SK-N-MC (cell line): ENCODE data around the gene RPS6KA3.

Experiments used
- DNase-seq: peaks from one replicate; pipeline ENCODE4 v3.0.0-alpha.2; 2011; ENCODE audit warnings: low read depth, low spot score
- H3K27ac ChIP-seq: fragments of 200-600 bp; sonication (generic); 2 replicates; pipeline ENCODE4 v1.5.1; 2016; ENCODE audit warnings: mixed run types
- H3K36me3 ChIP-seq: fragments of 200-600 bp; sonication (generic); 2 replicates; pipeline ENCODE4 v1.6.1; 2017; ENCODE audit warnings: antibody characterized with exemption, low read length, mixed read lengths; ENCODE audit not compliant: insufficient read depth
- H3K4me3 ChIP-seq: fragments of 200-600 bp; sonication (generic); 2 replicates; pipeline ENCODE4 v1.5.1; 2016
- H3K9ac ChIP-seq: fragments of 200-600 bp; sonication (generic); 2 replicates; pipeline ENCODE4 v1.8.0; 2017; ENCODE audit warnings: mixed run types, mixed read lengths; ENCODE audit not compliant: insufficient read length
- H3K9me3 ChIP-seq: fragments of 200-600 bp; sonication (generic); 2 replicates; pipeline ENCODE4 v1.6.1; 2017; ENCODE audit warnings: low read depth, mild to moderate bottlenecking, antibody characterized with exemption, low read length, moderate library complexity, mixed read lengths
- EZH2 ChIP-seq: fragments of 200-600 bp; sonication (generic); IDR thresholded peaks from one replicate; pipeline ENCODE4 v1.6.1; 2017; ENCODE audit warnings: antibody characterized with exemption
- FOXP2 ChIP-seq: optimal IDR thresholded peaks from 2 replicates; pipeline ENCODE3; 2011; ENCODE audit warnings: mild to moderate bottlenecking, moderate library complexity; ENCODE audit not compliant: insufficient read depth; ENCODE audit errors: extremely low read length, control extremely low read depth
- POLR2AphosphoS5 ChIP-seq: IDR thresholded peaks from 2 replicates; pipeline ENCODE4 v1.6.1; 2012; ENCODE audit warnings: mild to moderate bottlenecking, low read depth, low read length, borderline replicate concordance

The RPS6KA3 gene

GRCh38 chrX:20218836-20219505, 47.7 kb downstream of the RPS6KA3 start:
- H3K4me3 ChIP-seq, result no peak overlapping the region
- H3K36me3 ChIP-seq, result no peaks in the 10 kb centered on the region
- DNase-seq, result no peak
- no peaks in the 10 kb centered on the region for H3K9me3 ChIP-seq
- H3K9ac ChIP-seq, result no peak overlapping the region
- no peak for TF ChIP-seq POLR2AphosphoS5
- TF ChIP-seq FOXP2, result no peak
- no peak for TF ChIP-seq EZH2
- no peak overlapping the region for H3K27ac ChIP-seq

DNA sequence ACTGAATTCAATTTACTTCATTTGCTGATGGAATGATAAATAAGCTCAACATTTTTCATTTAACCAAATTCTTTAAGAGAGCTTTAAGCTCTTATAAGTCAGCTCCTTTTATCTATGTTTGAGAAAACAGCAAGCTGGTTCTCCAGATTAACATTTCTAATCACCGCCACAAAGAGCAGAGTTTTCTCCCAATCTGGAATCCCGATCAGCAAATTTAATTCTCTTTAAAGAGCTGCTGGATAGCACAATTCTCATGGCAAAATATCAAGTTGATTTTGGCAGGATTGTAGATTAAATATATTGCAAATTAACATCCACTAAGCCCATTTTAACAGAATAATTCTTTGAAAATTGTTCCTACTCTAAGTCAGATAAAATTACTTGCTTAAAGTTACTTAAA, 48.8 kb downstream of the RPS6KA3 start:
- Histone ChIP-seq H3K4me3 (no peak overlapping the region), H3K9ac (no peak overlapping the region), H3K36me3 (no peaks in the 10 kb centered on the region), H3K9me3 (no peaks in the 10 kb centered on the region), H3K27ac (no peak overlapping the region; the same call in 1 of the 2 replicates)
- no peak for DNase-seq
- TF ChIP-seq FOXP2 (no peak), EZH2 (no peak), POLR2AphosphoS5 (no peak)

GRCh38 chrX:20217271-20217670, 49.4 kb downstream of the RPS6KA3 start:
- no peak overlapping the region; the same call in 1 of the 2 replicates for H3K27ac ChIP-seq
- peak overlapping the region; percentile 7; the same call in 1 of the 2 replicates for H3K4me3 ChIP-seq
- DNase-seq, result peak; percentile 58
- no peak for TF ChIP-seq EZH2
- TF ChIP-seq FOXP2, result no peak
- TF ChIP-seq POLR2AphosphoS5, result no peak
- H3K36me3 ChIP-seq, result no peaks in the 10 kb centered on the region
- no peaks in the 10 kb centered on the region for H3K9me3 ChIP-seq
- no peak overlapping the region for H3K9ac ChIP-seq

- TF ChIP-seq FOXP2 (no peak), EZH2 (no peak), POLR2AphosphoS5 (no peak)
- Histone ChIP-seq H3K4me3 (no peak overlapping the region), H3K27ac (no peak overlapping the region), H3K36me3 (no peaks in the 10 kb centered on the region), H3K9ac (no peak overlapping the region), H3K9me3 (no peaks in the 10 kb centered on the region)
- no peak for DNase-seq
Observed at GRCh38 chrX:20215565-20215964, 51.1 kb downstream of the RPS6KA3 start.

DNA sequence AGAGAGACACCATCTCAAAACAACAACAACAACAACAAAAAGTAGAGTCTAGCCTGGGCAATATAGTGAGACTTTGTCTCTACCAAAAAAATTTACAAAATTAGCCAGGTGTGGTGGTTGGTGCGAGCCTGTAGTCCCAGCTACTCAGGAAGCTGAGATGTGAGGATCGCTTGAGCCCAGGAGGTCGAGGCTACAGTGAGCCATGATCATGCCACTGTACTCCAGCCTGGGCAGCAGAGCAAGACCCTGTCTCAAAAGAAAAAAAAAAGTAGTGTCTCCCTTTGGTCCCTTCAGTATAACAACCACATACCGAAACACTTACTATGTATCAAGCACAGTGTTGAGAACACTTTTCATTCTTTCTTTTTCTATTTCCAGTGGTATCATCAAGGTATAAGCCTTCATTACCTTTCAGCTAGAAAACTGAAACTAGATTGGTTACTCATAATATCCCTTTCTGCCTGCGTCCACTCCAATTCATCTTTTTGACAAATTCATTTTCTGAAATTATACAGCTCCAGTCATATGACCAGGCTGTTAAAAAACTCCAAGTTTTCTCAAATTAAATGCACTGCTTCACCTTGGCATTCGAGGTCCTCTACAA, 54.1 kb downstream of the RPS6KA3 start:
- no peak for DNase-seq
- no peak overlapping the region for H3K4me3 ChIP-seq
- H3K9me3 ChIP-seq, result no peaks in the 10 kb centered on the region
- H3K36me3 ChIP-seq, result 0 out of 2 replicates have a peak, but pooled peaks cover 4% of the 10 kb centered on the region
- no peak for TF ChIP-seq FOXP2
- TF ChIP-seq EZH2, result no peak
- TF ChIP-seq POLR2AphosphoS5, result no peak
- H3K9ac ChIP-seq, result no peak overlapping the region
- H3K27ac ChIP-seq, result no peak overlapping the region

GRCh38 chrX:20211261-20211786, 55.4 kb downstream of the RPS6KA3 start:
- Histone ChIP-seq H3K4me3 (no peak overlapping the region), H3K9ac (no peak overlapping the region), H3K9me3 (no peaks in the 10 kb centered on the region), H3K36me3 (0 out of 2 replicates have a peak, but pooled peaks cover 4% of the 10 kb centered on the region), H3K27ac (no peak overlapping the region)
- TF ChIP-seq EZH2, result no peak
- TF ChIP-seq FOXP2, result no peak
- TF ChIP-seq POLR2AphosphoS5, result no peak
- no peak for DNase-seq

- no peak overlapping the region for H3K27ac ChIP-seq
- no peak overlapping the region for H3K4me3 ChIP-seq
- H3K9me3 ChIP-seq, result no peaks in the 10 kb centered on the region
- H3K36me3 ChIP-seq, result 0 out of 2 replicates have a peak, but pooled peaks cover 4% of the 10 kb centered on the region
- TF ChIP-seq EZH2 (no peak), FOXP2 (no peak), POLR2AphosphoS5 (no peak)
- no peak for DNase-seq
- H3K9ac ChIP-seq, result no peak overlapping the region
Observed at GRCh38 chrX:20205927-20206708, 60.6 kb downstream of the RPS6KA3 start.

DNA sequence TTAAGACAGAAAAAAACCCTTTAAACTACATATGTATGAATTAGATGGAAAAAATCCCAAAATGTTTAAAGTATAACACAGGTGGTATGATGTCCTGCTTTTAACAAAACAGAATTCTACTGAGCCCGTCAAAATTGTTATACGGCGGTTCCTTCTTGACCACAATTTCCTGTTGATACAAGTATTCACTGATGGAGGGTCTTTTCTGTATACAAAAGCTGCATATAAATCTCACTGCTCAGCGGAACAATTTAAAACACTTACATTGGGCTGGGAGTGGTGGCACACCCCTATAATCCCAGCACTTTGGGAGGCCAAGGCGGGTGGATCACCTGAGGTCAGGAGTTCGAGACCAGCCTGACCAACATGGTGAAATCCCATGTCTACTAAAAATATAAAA, 62.4 kb downstream of the RPS6KA3 start:
- H3K4me3 ChIP-seq, result no peak overlapping the region
- TF ChIP-seq EZH2 (no peak), POLR2AphosphoS5 (no peak), FOXP2 (no peak)
- no peak overlapping the region for H3K9ac ChIP-seq
- no peaks in the 10 kb centered on the region for H3K9me3 ChIP-seq
- 0 out of 2 replicates have a peak, but pooled peaks cover 4% of the 10 kb centered on the region for H3K36me3 ChIP-seq
- H3K27ac ChIP-seq, result no peak overlapping the region
- no peak for DNase-seq
